Measurements from ENCODE around the gene BRF1. TPM values are rescaled to one million over a fixed set of nuclear protein-coding genes. Genes with fewer than 3 reads are reported as not detected.

Gene BRF1
- total and polyA plus RNA-seq, 2 of the 13 experiments (the other 11 are each of a cell fraction or from before 2014, with no cell fraction given) = 5.1 to 11.0 TPM

DNA sequence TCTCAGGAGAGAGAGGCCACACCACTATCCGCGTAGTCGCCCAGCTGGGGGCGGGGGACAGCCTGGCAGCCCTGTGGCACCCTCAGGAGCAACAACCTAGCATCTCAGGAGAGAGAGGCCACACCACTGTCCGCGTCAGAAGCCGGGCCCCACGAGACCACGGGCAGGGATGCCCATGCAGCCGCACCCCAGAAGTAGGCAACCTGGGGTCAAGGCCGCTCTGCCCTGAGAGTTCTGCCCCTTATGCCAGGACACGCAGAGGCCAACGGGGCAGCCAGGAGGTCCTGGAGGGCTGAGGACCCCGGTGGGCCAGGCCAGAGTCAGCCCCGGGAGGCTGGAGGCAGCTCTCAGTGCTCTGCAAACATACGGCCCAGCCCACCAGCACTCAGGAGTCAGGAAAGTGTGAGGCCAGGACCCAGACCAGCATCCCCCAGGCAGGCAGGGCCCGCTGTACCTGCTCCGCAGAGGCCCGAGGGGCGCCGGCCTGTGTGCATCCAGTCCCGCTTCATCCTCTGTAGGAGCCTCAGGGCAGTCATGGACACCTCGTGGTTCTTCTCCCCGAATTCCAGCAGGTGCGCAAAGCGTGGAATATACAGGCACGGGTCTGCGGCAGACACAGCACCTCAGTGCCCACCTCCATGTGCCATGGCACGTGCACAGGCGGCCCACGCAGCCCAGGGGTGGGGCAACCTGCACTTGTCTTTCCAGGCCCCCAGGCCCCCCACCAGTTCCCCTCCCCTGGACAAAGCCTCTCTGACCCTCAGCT lies 59.8 kb downstream of the BRF1 start (continued):
- TF ChIP-seq, protein P1, sequence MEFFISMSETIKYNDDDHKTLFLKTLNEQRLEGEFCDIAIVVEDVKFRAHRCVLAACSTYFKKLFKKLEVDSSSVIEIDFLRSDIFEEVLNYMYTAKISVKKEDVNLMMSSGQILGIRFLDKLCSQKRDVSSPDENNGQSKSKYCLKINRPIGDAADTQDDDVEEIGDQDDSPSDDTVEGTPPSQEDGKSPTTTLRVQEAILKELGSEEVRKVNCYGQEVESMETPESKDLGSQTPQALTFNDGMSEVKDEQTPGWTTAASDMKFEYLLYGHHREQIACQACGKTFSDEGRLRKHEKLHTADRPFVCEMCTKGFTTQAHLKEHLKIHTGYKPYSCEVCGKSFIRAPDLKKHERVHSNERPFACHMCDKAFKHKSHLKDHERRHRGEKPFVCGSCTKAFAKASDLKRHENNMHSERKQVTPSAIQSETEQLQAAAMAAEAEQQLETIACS (CRISPR knock-in tag; IDR thresholded peaks at IDR 0.05) = no peak
- TF ChIP-seq HHEX (CRISPR knock-in tag; IDR thresholded peaks at IDR 0.05) = no peak
- TF ChIP-seq AGO1 (IDR thresholded peaks at IDR 0.05; ENCODE audit: low read depth, low read length, poor library complexity, severe bottlenecking) = no peak
- TF ChIP-seq, protein P2, sequence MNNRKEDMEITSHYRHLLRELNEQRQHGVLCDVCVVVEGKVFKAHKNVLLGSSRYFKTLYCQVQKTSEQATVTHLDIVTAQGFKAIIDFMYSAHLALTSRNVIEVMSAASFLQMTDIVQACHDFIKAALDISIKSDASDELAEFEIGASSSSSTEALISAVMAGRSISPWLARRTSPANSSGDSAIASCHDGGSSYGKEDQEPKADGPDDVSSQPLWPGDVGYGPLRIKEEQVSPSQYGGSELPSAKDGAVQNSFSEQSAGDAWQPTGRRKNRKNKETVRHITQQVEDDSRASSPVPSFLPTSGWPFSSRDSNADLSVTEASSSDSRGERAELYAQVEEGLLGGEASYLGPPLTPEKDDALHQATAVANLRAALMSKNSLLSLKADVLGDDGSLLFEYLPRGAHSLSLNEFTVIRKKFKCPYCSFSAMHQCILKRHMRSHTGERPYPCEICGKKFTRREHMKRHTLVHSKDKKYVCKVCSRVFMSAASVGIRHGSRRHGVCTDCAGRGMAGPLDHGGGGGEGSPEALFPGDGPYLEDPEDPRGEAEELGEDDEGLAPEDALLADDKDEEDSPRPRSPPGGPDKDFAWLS (CRISPR knock-in tag; IDR thresholded peaks at IDR 0.05; ENCODE audit: borderline replicate concordance) = no peak
- TF ChIP-seq MIXL1 (CRISPR knock-in tag; IDR thresholded peaks at IDR 0.05) = no peak
- TF ChIP-seq ZNF33A (CRISPR knock-in tag; IDR thresholded peaks at IDR 0.05; ENCODE audit: borderline replicate concordance) = no peak
- TF ChIP-seq ZMAT3 (CRISPR knock-in tag; conservative IDR thresholded peaks at IDR 0.05) = no peak
- no peak for TF ChIP-seq SNRNP70 (IDR thresholded peaks at IDR 0.05; ENCODE audit: low read depth, low read length)
- TF ChIP-seq, protein P3, sequence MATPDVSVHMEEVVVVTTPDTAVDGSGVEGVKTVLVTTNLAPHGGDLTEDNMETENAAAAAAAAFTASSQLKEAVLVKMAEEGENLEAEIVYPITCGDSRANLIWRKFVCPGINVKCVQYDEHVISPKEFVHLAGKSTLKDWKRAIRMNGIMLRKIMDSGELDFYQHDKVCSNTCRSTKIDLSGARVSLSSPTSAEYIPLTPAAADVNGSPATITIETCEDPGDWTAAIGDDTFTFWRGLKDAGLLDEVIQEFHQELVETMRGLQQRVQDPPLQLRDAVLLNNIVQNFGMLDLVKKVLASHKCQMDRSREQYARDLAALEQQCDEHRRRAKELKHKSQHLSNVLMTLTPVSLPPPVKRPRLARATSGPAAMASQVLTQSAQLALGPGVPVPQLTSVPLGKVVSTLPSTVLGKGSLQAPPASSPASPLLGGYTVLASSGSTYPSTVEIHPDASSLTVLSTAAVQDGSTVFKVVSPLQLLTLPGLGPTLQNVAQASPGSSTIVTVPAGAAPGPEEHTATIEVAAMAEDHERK (CRISPR knock-in tag; IDR thresholded peaks at IDR 0.05; ENCODE audit: low read depth) = no peak
- TF ChIP-seq RFX3 (CRISPR knock-in tag; IDR thresholded peaks at IDR 0.05) = no peak

All from HepG2 (cell line).